GM21447 (cell line): Measurements from ENCODE around the gene POTEG.
"Not testable (repeated sequence)": the region's sequence is repeated elsewhere in the genome, so short reads cannot be mapped to it uniquely, and the experiment has no call there.

ENCODE experiments used
- ATAC-seq: cut with Tn5 transposase; IDR thresholded peaks from one replicate; pipeline ENCODE4 v1.9.1; 2021; ENCODE audit not compliant: unreplicated experiment

POTEG gene

GRCh38 chr14:19434241-19434640, at the start of gene POTEG:
Gene POTEG, minus strand, starts transcription at chr14:19434341. Its CDS starts 52 bp downstream, at chr14:19434289.
- ATAC-seq = not testable (repeated sequence)

GRCh38 chr14:19482093-19482492, 48.0 kb upstream of the POTEG start:
- ATAC-seq = not testable (repeated sequence)

GRCh38 chr14:19481421-19481820, 47.3 kb upstream of the POTEG start:
- not testable (repeated sequence) for ATAC-seq

GRCh38 chr14:19480491-19480890, 46.4 kb upstream of the POTEG start:
- ATAC-seq = not testable (repeated sequence)

GRCh38 chr14:19445761-19446160, 11.6 kb upstream of the POTEG start:
- not testable (repeated sequence) for ATAC-seq

GRCh38 chr14:19439826-19440225, 5.7 kb upstream of the POTEG start:
- ATAC-seq = not testable (repeated sequence)

- ATAC-seq = not testable (repeated sequence)
Observed at GRCh38 chr14:19439219-19439618, 5.1 kb upstream of the POTEG start.

- not testable (repeated sequence) for ATAC-seq
Observed at GRCh38 chr14:19437126-19437443, 2.9 kb upstream of the POTEG start.

GRCh38 chr14:19436311-19437125, 2.4 kb upstream of the POTEG start:
- ATAC-seq = not testable (repeated sequence)

- not testable (repeated sequence) for ATAC-seq
Observed at GRCh38 chr14:19435852-19436251, 1.7 kb upstream of the POTEG start.

GRCh38 chr14:19434891-19435290, 750 bp upstream of the POTEG start:
- ATAC-seq = not testable (repeated sequence)

- not testable (repeated sequence) for ATAC-seq
Observed at GRCh38 chr14:19433765-19434164, 376 bp downstream of the POTEG start.

GRCh38 chr14:19408519-19408918, 25.6 kb downstream of the POTEG start:
- not testable (repeated sequence) for ATAC-seq

- ATAC-seq = not testable (repeated sequence)
Observed at GRCh38 chr14:19402097-19402496, 32.0 kb downstream of the POTEG start.

- ATAC-seq = not testable (repeated sequence)
Observed at GRCh38 chr14:19394727-19395126, 39.4 kb downstream of the POTEG start.

- not testable (repeated sequence) for ATAC-seq
Observed at GRCh38 chr14:19390230-19390629, 43.9 kb downstream of the POTEG start.

GRCh38 chr14:19388741-19389140, 45.4 kb downstream of the POTEG start:
- not testable (repeated sequence) for ATAC-seq

- not testable (repeated sequence) for ATAC-seq
Observed at GRCh38 chr14:19386996-19387395, 47.1 kb downstream of the POTEG start.

- ATAC-seq = not testable (repeated sequence)
Observed at GRCh38 chr14:19386309-19386708, 47.8 kb downstream of the POTEG start.

- ATAC-seq = not testable (repeated sequence)
Observed at GRCh38 chr14:19384088-19384781, 49.9 kb downstream of the POTEG start.

- not testable (repeated sequence) for ATAC-seq
Observed at GRCh38 chr14:19383008-19383584, 51.0 kb downstream of the POTEG start.

GRCh38 chr14:19380137-19380536, 54.0 kb downstream of the POTEG start:
- not testable (repeated sequence) for ATAC-seq
